CD4-positive, alpha-beta T cell (primary cell): ENCODE data around the gene SAMD4A. TPM values are rescaled to one million over a fixed set of nuclear protein-coding genes. Genes with fewer than 3 reads are reported as not detected.

ENCODE experiments used
- ATAC-seq: fragments of 200-7000 bp; cut with Tn5 transposase; one replicate; pipeline ENCODE4 v1.10.0; 2022; ENCODE audit warnings: mild to moderate bottlenecking; ENCODE audit not compliant: poor library complexity
- CTCF ChIA-PET: fragments of 350-600 bp; sonication (Branson Sonifier 250); formaldehyde crosslinking; loops from one replicate; lab custom pipeline; 2021; ENCODE audit warnings: antibody characterized with exemption, inconsistent platforms; lab: Charles Lee
- POLR2A ChIA-PET: fragments of 350-600 bp; sonication (Branson Sonifier 250); formaldehyde crosslinking; loops from one replicate; lab custom pipeline; 2021; ENCODE audit warnings: antibody characterized with exemption, inconsistent platforms; lab: Charles Lee
- DNase-seq, 14 experiments: peaks; one replicate each; pipeline ENCODE4 v3.0.0-alpha.2; 2013 to 2020; ENCODE audit warnings: mixed read lengths in 2 of 14
- H3K27ac ChIP-seq, 2 donors: one replicate each; pipeline versions ENCODE4 v1.5.1 to v1.7.0; 2013; ENCODE audit warnings: low read length in 2 of 2, low read depth in 1 of 2, mild to moderate bottlenecking in 1 of 2
- H3K27me3 ChIP-seq, 2 experiments: 1 replicate in 1 of 2; 2 replicates in 1 of 2; pipeline versions ENCODE4 v1.6.1 to v1.7.0; 2013; ENCODE audit warnings: low read length in 2 of 2, control low read depth in 1 of 2, mild to moderate bottlenecking in 1 of 2, moderate library complexity in 1 of 2; ENCODE audit not compliant: insufficient read depth in 2 of 2, control insufficient read depth in 1 of 2
- H3K36me3 ChIP-seq: one replicate; pipeline ENCODE4 v1.6.1; 2013; ENCODE audit warnings: low read length, control low read depth; ENCODE audit not compliant: insufficient read depth
- H3K4me1 ChIP-seq: one replicate; pipeline ENCODE4 v1.6.1; 2013; ENCODE audit warnings: low read length, control low read depth; ENCODE audit not compliant: insufficient read depth
- H3K4me3 ChIP-seq: one replicate; pipeline ENCODE4 v1.5.1; 2013; ENCODE audit warnings: mild to moderate bottlenecking, low read length, moderate library complexity
- H3K9me3 ChIP-seq, 2 experiments: 1 replicate in 1 of 2; 2 replicates in 1 of 2; pipeline versions ENCODE4 v1.6.1 to v1.7.0; 2013; ENCODE audit warnings: low read length in 2 of 2, mild to moderate bottlenecking in 2 of 2, control low read depth in 1 of 2, moderate library complexity in 1 of 2; ENCODE audit not compliant: control insufficient read depth in 1 of 2, insufficient read depth in 1 of 2
- H3K27ac Mint-ChIP-seq: one replicate; pipeline ENCODE4 v1.8.0; 2020; ENCODE audit warnings: mixed read lengths
- H3K27me3 Mint-ChIP-seq: one replicate; pipeline ENCODE4 v1.8.0; 2021; ENCODE audit warnings: mixed read lengths
- H3K36me3 Mint-ChIP-seq: one replicate; pipeline ENCODE4 v1.8.0; 2021; ENCODE audit warnings: low read depth, mixed read lengths
- H3K4me1 Mint-ChIP-seq: one replicate; pipeline ENCODE4 v1.8.0; 2021; ENCODE audit warnings: low read depth, mixed read lengths
- H3K4me3 Mint-ChIP-seq: one replicate; pipeline ENCODE4 v1.8.0; 2020; ENCODE audit warnings: mild to moderate bottlenecking, mixed read lengths
- H3K9me3 Mint-ChIP-seq: one replicate; pipeline ENCODE4 v1.8.0; 2020; ENCODE audit warnings: mixed read lengths
- CTCF ChIP-seq: fragments of 200-600 bp; IDR thresholded peaks from one replicate; pipeline ENCODE4 v1.8.0; 2022; ENCODE audit warnings: antibody characterized with exemption, mild to moderate bottlenecking
- intact Hi-C, 2 experiments: fragments of 100-400 bp; cut with DNase I in 1 of 2; cut with micrococcal nuclease in 1 of 2; formaldehyde crosslinking; loops; one replicate each; pipeline versions ENCODE4 v1.15.1 to v1.9.0; 2023 to 2025; cut with DNase I, micrococcal nuclease
- total RNA-seq, 174 experiments: library from RNA in 2 of 174; stranded (reverse) in 2 of 174; gene quantifications; one replicate each; pipeline ENCODE4 v1.2.3 and lab custom pipeline; 2021 to 2026

SAMD4A gene
- total RNA-seq, 2 experiments from 2014 or later, result 1.9 to 2.3 TPM

- no peaks in the 10 kb centered on the region for H3K27me3 ChIP-seq
- DNase-seq (no peak), ATAC-seq (no peak)
- no peak overlapping the region for H3K4me3 ChIP-seq
- H3K4me1 ChIP-seq, result peaks cover 12% of the 10 kb centered on the region
- Mint-ChIP-seq H3K27me3 (no peaks in the 10 kb centered on the region), H3K4me3 (no peak overlapping the region), H3K9me3 (no peaks in the 10 kb centered on the region), H3K36me3 (no peaks in the 10 kb centered on the region), H3K27ac (no peak overlapping the region), H3K4me1 (peaks cover 20% of the 10 kb centered on the region)
- H3K9me3 ChIP-seq, result no peaks in the 10 kb centered on the region
- TF ChIP-seq CTCF, result no peak
- H3K27ac ChIP-seq, result no peak overlapping the region
- H3K36me3 ChIP-seq, result no peaks in the 10 kb centered on the region
- ChIA-PET CTCF (interaction anchor here (1.0 kb wide), 1 partner anchor 20 kb away, joined by 3 read pairs; no protein-coding TSS in a partner anchor), POLR2A (no interaction called here)
- intact Hi-C loops, result no loop called here
These were observed 145.7 kb downstream of the SAMD4A start for GRCh38 chr14:54712465-54713200.

GRCh38 chr14:54713379-54713778 is 146.5 kb downstream of the SAMD4A start:
- Mint-ChIP-seq H3K4me1 (peaks cover 20% of the 10 kb centered on the region), H3K27me3 (peaks cover 3% of the 10 kb centered on the region), H3K27ac (no peak overlapping the region), H3K36me3 (no peaks in the 10 kb centered on the region), H3K9me3 (no peaks in the 10 kb centered on the region), H3K4me3 (no peak overlapping the region)
- ChIA-PET CTCF (interaction anchor here (1.0 kb wide), 1 partner anchor 19 kb away, joined by 3 read pairs; no protein-coding TSS in a partner anchor), POLR2A (interaction anchor here (0.6 kb wide), 1 partner anchor 10 kb away, joined by 3 read pairs; no protein-coding TSS in a partner anchor)
- Histone ChIP-seq H3K27ac (no peak overlapping the region), H3K4me3 (no peak overlapping the region), H3K9me3 (no peaks in the 10 kb centered on the region), H3K36me3 (no peaks in the 10 kb centered on the region), H3K27me3 (no peaks in the 10 kb centered on the region), H3K4me1 (peaks cover 12% of the 10 kb centered on the region)
- DNase-seq (no peak), ATAC-seq (no peak)
- intact Hi-C loops, result no loop called here
- no peak for TF ChIP-seq CTCF

- Histone ChIP-seq H3K9me3 (no peaks in the 10 kb centered on the region), H3K27me3 (no peaks in the 10 kb centered on the region), H3K36me3 (no peaks in the 10 kb centered on the region), H3K4me3 (no peak overlapping the region), H3K27ac (no peak overlapping the region), H3K4me1 (peaks cover 12% of the 10 kb centered on the region)
- peaks cover 20% of the 10 kb centered on the region for H3K4me1 Mint-ChIP-seq
- no peaks in the 10 kb centered on the region for H3K36me3 Mint-ChIP-seq
- no peaks in the 10 kb centered on the region for H3K9me3 Mint-ChIP-seq
- no peak overlapping the region for H3K27ac Mint-ChIP-seq
- POLR2A ChIA-PET, result no interaction called here
- no peak overlapping the region for H3K4me3 Mint-ChIP-seq
- H3K27me3 Mint-ChIP-seq, result peaks cover 3% of the 10 kb centered on the region
- no peak for TF ChIP-seq CTCF
- DNase-seq (no peak), ATAC-seq (no peak)
- CTCF ChIA-PET, result no interaction called here
- intact Hi-C loops, result no loop called here
These were observed 148.3 kb downstream of the SAMD4A start for GRCh38 chr14:54715239-54715638.
